HG02642 (cell line): ENCODE data around the gene UBXN10.

ENCODE experiments used
- ATAC-seq: cut with Tn5 transposase; IDR thresholded peaks from one replicate; pipeline ENCODE4 v1.9.1; 2021; ENCODE audit warnings: mild to moderate bottlenecking; ENCODE audit not compliant: unreplicated experiment, poor library complexity

Gene UBXN10

GRCh38 chr1:20180844-20181207, 5.1 kb upstream of the UBXN10 start:
- ATAC-seq, result no peak

DNA sequence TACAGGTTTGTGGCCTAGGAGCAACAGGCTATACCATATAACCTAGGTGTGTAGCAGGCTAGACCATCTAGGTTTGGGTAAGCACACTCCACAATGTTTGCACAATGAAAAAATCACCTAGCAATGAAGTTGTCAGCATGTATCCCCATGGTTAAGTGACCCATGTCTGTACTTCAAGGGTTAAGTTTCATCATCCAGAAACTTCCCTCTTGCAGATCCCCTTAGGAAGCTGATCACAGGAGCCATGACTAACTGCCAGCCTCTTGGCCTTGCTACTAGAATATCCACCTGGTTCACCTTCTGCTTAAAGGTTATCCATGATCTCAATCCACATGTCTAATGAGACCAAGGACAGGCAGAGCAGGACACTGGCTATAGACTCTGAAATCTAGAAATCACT, 3.5 kb upstream of the UBXN10 start:
- no peak for ATAC-seq

- no peak for ATAC-seq
These were observed 2.9 kb upstream of the UBXN10 start for GRCh38 chr1:20183035-20183434.

- no peak for ATAC-seq
These were observed 2.2 kb upstream of the UBXN10 start for GRCh38 chr1:20183616-20184271.

DNA sequence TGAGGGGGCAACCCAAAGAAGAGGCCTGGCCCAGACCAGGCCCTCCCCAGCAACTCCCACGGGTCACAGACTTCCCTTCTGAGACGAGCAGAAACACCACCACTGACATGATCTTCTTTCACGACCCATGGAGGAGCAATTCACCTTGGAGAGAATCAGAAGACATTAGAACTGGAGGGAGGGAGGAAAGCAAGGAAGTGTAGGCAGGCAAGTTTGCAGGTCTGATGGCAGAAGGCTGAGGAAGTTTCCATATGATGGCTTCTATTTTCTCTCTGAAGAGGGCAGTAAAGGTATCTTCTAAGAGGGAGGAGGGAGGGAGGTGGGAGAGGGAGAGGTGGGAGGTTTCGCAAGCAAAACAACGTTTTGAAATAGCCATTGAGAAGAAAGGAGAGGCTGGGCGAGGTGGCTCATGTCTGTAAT, 1.4 kb upstream of the UBXN10 start:
- no peak for ATAC-seq

- ATAC-seq, result no peak
These were observed 681 bp upstream of the UBXN10 start for GRCh38 chr1:20184997-20185833.

- no peak for ATAC-seq
These were observed 1.4 kb downstream of the UBXN10 start for GRCh38 chr1:20187103-20187812.

- ATAC-seq, result no peak
These were observed 2.0 kb downstream of the UBXN10 start for GRCh38 chr1:20187813-20188454.

GRCh38 chr1:20188455-20188817, 2.5 kb downstream of the UBXN10 start:
- ATAC-seq, result no peak

DNA sequence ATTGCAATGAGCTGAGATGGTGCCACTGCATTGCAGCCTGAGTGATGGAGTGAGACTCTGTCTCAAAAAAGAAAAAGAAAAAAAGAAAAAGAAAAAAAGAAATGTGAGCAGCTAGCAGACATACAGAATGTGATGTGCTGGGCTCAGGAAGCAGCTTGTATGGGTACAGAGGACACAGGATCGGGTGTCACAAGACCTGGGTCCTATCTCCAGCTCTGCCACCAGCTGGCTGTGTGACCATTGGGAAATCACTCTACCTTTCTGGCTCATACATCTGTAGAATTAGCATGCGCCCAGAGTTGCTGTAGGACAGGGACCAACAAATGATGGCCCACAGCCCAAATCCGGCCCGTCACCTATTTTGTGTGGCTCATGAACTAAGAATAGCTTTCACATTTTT, 3.8 kb downstream of the UBXN10 start:
- ATAC-seq, result no peak

GRCh38 chr1:20190256-20191160, 4.6 kb downstream of the UBXN10 start:
- ATAC-seq, result no peak

GRCh38 chr1:20191266-20191825, 5.5 kb downstream of the UBXN10 start:
- no peak for ATAC-seq

- ATAC-seq, result no peak
These were observed 6.5 kb downstream of the UBXN10 start for GRCh38 chr1:20192364-20192763.

GRCh38 chr1:20192871-20193411, 7.0 kb downstream of the UBXN10 start:
- no peak for ATAC-seq

DNA sequence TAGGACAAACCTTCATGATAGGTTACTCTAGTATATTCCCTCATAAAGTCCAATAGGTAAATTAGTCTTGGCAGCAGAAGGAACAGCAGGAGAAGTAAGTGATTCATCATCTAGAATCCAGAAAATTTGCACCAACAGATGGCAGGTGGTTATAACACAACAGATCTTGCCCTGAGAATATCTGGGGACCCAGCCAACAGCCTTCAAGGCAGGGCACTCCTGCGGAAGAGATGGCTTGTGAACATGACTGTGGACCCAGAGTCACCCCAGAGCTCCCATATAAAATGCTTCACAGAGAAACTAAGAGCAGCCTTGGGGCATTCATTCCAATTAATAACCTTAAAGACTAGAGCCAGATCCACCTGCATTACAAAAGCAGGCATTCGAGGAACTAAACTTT, 8.3 kb downstream of the UBXN10 start:
- ATAC-seq, result no peak

- no peak for ATAC-seq
These were observed 9.0 kb downstream of the UBXN10 start for GRCh38 chr1:20194757-20195461.

DNA sequence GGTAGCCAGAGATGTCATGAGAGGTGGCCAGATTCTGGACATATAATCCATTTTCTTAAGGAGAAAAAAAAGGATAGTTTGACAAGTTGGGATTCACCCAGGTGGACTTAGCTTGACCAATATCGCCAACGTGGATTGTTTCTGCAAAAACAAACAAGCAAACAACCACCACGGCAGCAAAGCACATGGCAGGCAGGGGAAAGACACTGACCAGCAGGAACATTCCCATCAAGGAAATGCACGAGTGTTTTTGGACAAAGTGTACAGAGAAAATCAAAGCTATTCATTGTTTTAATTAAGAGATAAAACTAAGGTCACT, 9.5 kb downstream of the UBXN10 start:
- no peak for ATAC-seq

DNA sequence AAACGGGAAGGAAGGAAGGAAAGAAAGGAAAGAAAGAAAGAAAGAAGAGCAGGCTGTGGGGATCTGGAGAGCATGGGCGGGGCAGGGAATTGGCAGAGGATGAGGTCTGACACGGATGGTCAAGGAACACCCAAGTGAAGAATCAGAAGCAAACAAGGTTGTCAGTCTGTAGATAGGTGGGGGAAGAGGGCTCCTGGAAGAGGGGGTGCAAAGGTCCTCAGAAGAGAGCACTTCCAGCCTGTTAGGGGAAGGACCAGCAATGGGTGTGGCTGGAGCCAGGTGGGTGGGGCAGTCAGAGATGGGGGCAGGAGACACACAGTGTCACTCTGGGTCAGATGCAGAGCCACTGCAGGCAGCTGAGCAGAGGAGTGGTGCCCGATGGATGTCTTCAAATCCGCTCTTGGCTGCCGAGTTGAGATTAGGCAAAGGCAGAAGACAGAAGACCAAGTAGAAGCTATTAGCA, 11.5 kb downstream of the UBXN10 start:
- ATAC-seq, result no peak

DNA sequence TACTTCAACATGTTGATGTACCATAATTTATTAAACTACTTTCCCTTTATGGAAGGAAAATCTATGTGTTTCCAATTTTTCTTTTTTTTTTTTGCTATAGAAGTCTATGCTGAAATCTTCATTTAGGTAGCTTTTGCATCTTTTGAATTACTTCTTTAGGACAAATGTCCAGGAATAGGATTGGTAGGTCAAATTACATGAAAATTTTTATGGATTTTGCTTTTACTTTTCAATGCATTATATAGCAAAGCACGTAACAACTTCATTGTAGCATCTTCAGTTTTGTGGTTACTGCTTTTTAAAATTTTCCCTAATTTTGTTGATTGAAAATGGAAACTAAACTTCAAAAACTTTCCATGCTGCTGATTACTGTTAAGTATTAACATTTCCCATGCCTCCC, 12.4 kb downstream of the UBXN10 start:
- ATAC-seq, result no peak
